ENCODE results near the gene CNPY2.

- TF ChIP-seq CTCF (IDR thresholded peaks at IDR 0.05), result no peak
- TF ChIP-seq POLR2A (IDR thresholded peaks at IDR 0.05), result no peak
- no peak for TF ChIP-seq EP300 (IDR thresholded peaks at IDR 0.05)
These were observed 18.7 kb upstream of the CNPY2 start for GRCh38 chr12:56334490-56334793.

Data from tibial nerve (tissue), 4 donors.